K562 (cell line): ENCODE results near the gene ZNF772. TPM values are rescaled to one million over a fixed set of nuclear protein-coding genes. Genes with fewer than 3 reads are reported as not detected.

Experiments used
- GTF2F1 ChIP-seq: IDR thresholded peaks from 2 replicates; pipeline ENCODE4 v1.6.1; 2011; ENCODE audit warnings: low read depth, low read length, improper control_type of control experiment
- HIVEP1 ChIP-seq: fragments of 250-450 bp; sonication (Bioruptor Pico); IDR thresholded peaks from 2 replicates; pipeline ENCODE4 v1.4.0; 2020; ENCODE audit warnings: mild to moderate bottlenecking
- ILK ChIP-seq: fragments of 450-650 bp; IDR thresholded peaks from 2 replicates; pipeline ENCODE4 v1.6.1; 2016; ENCODE audit warnings: missing genetic modification characterization, low read depth, mild to moderate bottlenecking, missing compliant biosample characterization, moderate library complexity, borderline replicate concordance
- KHSRP ChIP-seq: fragments of 450-650 bp; IDR thresholded peaks from 2 replicates; pipeline ENCODE4 v1.6.1; 2017
- MTA2 ChIP-seq: fragments of 450-650 bp; IDR thresholded peaks from 2 replicates; pipeline ENCODE4 v1.6.1; 2016; ENCODE audit warnings: low read depth
- RBM14 ChIP-seq: fragments of 200-400 bp; formaldehyde crosslinking; IDR thresholded peaks from 2 replicates; pipeline ENCODE4 v1.6.1; 2018; ENCODE audit warnings: low read depth, mild to moderate bottlenecking, low read length, moderate library complexity, borderline replicate concordance; ENCODE audit not compliant: insufficient read depth
- RUNX1 ChIP-seq: sonication (generic); IDR thresholded peaks from 2 replicates; pipeline ENCODE4 v1.6.1; 2016; ENCODE audit warnings: antibody characterized with exemption, low read depth
- TAF1 ChIP-seq: IDR thresholded peaks from 2 replicates; pipeline ENCODE4 v1.6.1; 2011; ENCODE audit warnings: mild to moderate bottlenecking, low read length, moderate library complexity; ENCODE audit not compliant: insufficient read depth, control insufficient read depth, severe bottlenecking; ENCODE audit errors: extremely low read depth
- XRCC3 ChIP-seq: fragments of 450-650 bp; IDR thresholded peaks from 2 replicates; pipeline ENCODE4 v1.6.1; 2017; ENCODE audit warnings: mild to moderate bottlenecking, moderate library complexity
- ZNF143 ChIP-seq: sonication (generic); formaldehyde crosslinking; IDR thresholded peaks from 2 replicates; pipeline ENCODE4 v1.9.0; 2022; ENCODE audit warnings: mild to moderate bottlenecking, missing genetic modification reagents
- ZNF174 ChIP-seq: fragments of 250-450 bp; sonication (Bioruptor Pico); IDR thresholded peaks from 2 replicates; pipeline ENCODE4 v1.4.0; 2020; ENCODE audit warnings: mild to moderate bottlenecking
- ZNF3 ChIP-seq: fragments of 250-450 bp; sonication (Bioruptor Pico); IDR thresholded peaks from 2 replicates; pipeline ENCODE4 v1.5.0; 2021; ENCODE audit warnings: mild to moderate bottlenecking, moderate library complexity
- ZNF668 ChIP-seq: fragments of 250-450 bp; sonication (Bioruptor Pico); IDR thresholded peaks from 2 replicates; pipeline ENCODE4 v1.8.0; 2022; ENCODE audit warnings: mild to moderate bottlenecking, inconsistent platforms
- ZNF699 ChIP-seq: fragments of 250-450 bp; sonication (Bioruptor Pico); IDR thresholded peaks from 2 replicates; pipeline ENCODE4 v1.8.0; 2021; ENCODE audit warnings: mild to moderate bottlenecking, moderate library complexity; ENCODE audit not compliant: insufficient replicate concordance
- ZNF785 ChIP-seq: fragments of 250-450 bp; sonication (Bioruptor Pico); IDR thresholded peaks from 2 replicates; pipeline ENCODE4 v1.4.0; 2020; ENCODE audit warnings: mild to moderate bottlenecking
- ZNF79 ChIP-seq: fragments of 250-450 bp; sonication (Bioruptor Pico); IDR thresholded peaks from 2 replicates; pipeline ENCODE4 v1.4.0; 2020; ENCODE audit warnings: low read depth, mild to moderate bottlenecking, moderate library complexity
- polyA plus RNA-seq, 8 experiments: library from polyadenylated mRNA; depleted of rRNA in 4 of 8; stranded (reverse) in 5 of 8; unstranded in 3 of 8; fragments of >200 nt; fragmentation: Nextera tagmentation in 2 of 8; fragmentation: Illumina TruSeq in 1 of 8; extraction: Ambion mirVana in 2 of 8; extraction: Trizol in 1 of 8; gene quantifications; 2 replicates each; pipeline versions ENCODE4 v1.2.1 to v1.2.3, GENCODE V29; 2011 to 2014; ENCODE audit warnings: inconsistent platforms in 1 of 8, missing spikeins in 1 of 8
- total RNA-seq, 7 experiments: library from RNA; depleted of rRNA in 6 of 7; stranded (reverse); fragments of >200 nt in 6 of 7; fragmentation: Illumina TruSeq in 2 of 7; extraction: Trizol in 2 of 7; gene quantifications; 2 replicates each; pipeline versions ENCODE4 v1.2.1 to v1.2.3, GENCODE V29; 2011 to 2021; ENCODE audit warnings: low replicate concordance in 1 of 7
- TF ChIP-seq, protein P1 (sequence below): fragments of 250-450 bp; sonication (Bioruptor Pico); IDR thresholded peaks from 2 replicates; pipeline ENCODE4 v1.5.0; 2020; ENCODE audit warnings: mild to moderate bottlenecking
- TF ChIP-seq, protein P2 (sequence below): IDR thresholded peaks from 3 replicates; pipeline ENCODE4 v1.6.1; 2011; ENCODE audit warnings: borderline replicate concordance, mild to moderate bottlenecking, moderate library complexity; ENCODE audit not compliant: insufficient read length; ENCODE audit errors: extremely low read depth
- TF ChIP-seq, protein P3 (sequence below): fragments of 250-450 bp; sonication (Bioruptor Pico); IDR thresholded peaks from 2 replicates; pipeline ENCODE4 v1.8.0; 2021; ENCODE audit warnings: mild to moderate bottlenecking, moderate library complexity
- TF ChIP-seq, protein P4 (sequence below): fragments of 250-450 bp; sonication (Bioruptor Pico); IDR thresholded peaks from 2 replicates; pipeline ENCODE4 v1.4.0; 2020; ENCODE audit warnings: mild to moderate bottlenecking

Gene ZNF772
- total and polyA plus RNA-seq, 9 of the 15 experiments (the other 6 are each of a cell fraction or from before 2014, with no cell fraction given) = 0.13 to 1.9 (median 1.1) TPM

DNA sequence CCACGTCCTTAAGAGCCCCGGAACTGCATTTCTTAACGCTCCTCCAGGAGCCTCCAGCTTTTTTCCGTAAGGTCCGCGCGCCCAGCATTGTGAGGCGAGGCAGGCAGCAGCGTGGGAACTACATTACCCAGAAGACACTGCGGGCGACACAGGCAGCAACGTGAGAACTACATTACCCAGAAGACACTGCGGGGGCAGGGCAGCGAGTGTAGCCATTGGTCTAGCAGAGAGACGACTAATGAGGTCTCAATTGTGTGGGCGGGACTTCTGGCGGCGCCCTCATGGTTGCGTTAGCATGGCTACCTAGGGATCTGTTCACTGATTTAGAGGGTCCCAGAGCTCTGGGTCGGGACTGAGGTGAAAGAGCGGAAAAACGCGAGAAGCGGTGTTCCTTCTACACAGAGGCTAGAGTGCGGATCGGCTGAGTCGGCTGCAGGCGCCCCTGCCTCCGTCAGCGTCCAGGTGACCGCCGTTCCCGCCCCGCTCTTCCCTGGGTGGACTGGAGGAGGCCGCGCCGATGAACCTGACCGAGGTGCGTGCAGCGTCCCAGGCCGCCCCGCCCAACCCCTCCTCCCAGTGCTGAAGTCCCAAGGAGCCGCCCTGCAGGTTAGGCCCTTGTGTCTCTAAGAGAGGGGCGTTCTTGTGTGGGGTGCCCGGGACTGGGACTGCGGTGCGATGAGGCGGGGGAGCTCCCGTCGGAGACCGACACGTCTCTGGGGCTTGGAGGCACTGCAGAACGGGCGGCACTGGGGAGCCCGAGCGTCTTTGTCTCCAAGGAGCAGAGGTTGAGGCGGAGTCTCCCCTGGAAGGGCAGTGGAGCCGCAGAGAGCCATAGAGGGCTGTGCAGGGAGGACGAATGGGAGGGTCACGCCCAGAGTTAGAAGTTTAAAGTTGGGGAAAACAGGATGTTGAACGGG is 42.0 kb downstream of the ZNF772 start, which contains the start of gene ZNF749 (continued):
- peak; percentile 52 for TF ChIP-seq GTF2F1
- TF ChIP-seq ZNF785 = no peak
- no peak for TF ChIP-seq XRCC3
- TF ChIP-seq, protein P1, sequence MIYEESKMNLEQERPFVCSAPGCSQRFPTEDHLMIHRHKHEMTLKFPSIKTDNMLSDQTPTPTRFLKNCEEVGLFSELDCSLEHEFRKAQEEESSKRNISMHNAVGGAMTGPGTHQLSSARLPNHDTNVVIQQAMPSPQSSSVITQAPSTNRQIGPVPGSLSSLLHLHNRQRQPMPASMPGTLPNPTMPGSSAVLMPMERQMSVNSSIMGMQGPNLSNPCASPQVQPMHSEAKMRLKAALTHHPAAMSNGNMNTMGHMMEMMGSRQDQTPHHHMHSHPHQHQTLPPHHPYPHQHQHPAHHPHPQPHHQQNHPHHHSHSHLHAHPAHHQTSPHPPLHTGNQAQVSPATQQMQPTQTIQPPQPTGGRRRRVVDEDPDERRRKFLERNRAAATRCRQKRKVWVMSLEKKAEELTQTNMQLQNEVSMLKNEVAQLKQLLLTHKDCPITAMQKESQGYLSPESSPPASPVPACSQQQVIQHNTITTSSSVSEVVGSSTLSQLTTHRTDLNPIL = no peak
- no peak for TF ChIP-seq MTA2
- TF ChIP-seq, protein P2, sequence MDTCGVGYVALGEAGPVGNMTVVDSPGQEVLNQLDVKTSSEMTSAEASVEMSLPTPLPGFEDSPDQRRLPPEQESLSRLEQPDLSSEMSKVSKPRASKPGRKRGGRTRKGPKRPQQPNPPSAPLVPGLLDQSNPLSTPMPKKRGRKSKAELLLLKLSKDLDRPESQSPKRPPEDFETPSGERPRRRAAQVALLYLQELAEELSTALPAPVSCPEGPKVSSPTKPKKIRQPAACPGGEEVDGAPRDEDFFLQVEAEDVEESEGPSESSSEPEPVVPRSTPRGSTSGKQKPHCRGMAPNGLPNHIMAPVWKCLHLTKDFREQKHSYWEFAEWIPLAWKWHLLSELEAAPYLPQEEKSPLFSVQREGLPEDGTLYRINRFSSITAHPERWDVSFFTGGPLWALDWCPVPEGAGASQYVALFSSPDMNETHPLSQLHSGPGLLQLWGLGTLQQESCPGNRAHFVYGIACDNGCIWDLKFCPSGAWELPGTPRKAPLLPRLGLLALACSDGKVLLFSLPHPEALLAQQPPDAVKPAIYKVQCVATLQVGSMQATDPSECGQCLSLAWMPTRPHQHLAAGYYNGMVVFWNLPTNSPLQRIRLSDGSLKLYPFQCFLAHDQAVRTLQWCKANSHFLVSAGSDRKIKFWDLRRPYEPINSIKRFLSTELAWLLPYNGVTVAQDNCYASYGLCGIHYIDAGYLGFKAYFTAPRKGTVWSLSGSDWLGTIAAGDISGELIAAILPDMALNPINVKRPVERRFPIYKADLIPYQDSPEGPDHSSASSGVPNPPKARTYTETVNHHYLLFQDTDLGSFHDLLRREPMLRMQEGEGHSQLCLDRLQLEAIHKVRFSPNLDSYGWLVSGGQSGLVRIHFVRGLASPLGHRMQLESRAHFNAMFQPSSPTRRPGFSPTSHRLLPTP = no peak
- TF ChIP-seq TAF1 = peak; percentile 63
- no peak for TF ChIP-seq ILK (tag)
- TF ChIP-seq ZNF3 = no peak
- no peak for TF ChIP-seq KHSRP
- peak; percentile 96 for TF ChIP-seq ZNF143 (CRISPR knock-in tag)
- TF ChIP-seq, protein P3, sequence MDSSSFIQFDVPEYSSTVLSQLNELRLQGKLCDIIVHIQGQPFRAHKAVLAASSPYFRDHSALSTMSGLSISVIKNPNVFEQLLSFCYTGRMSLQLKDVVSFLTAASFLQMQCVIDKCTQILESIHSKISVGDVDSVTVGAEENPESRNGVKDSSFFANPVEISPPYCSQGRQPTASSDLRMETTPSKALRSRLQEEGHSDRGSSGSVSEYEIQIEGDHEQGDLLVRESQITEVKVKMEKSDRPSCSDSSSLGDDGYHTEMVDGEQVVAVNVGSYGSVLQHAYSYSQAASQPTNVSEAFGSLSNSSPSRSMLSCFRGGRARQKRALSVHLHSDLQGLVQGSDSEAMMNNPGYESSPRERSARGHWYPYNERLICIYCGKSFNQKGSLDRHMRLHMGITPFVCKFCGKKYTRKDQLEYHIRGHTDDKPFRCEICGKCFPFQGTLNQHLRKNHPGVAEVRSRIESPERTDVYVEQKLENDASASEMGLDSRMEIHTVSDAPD (CRISPR knock-in tag) = no peak
- no peak for TF ChIP-seq RUNX1
- no peak for TF ChIP-seq ZNF699 (CRISPR knock-in tag)
- no peak for TF ChIP-seq HIVEP1 (CRISPR knock-in tag)
- TF ChIP-seq, protein P4, sequence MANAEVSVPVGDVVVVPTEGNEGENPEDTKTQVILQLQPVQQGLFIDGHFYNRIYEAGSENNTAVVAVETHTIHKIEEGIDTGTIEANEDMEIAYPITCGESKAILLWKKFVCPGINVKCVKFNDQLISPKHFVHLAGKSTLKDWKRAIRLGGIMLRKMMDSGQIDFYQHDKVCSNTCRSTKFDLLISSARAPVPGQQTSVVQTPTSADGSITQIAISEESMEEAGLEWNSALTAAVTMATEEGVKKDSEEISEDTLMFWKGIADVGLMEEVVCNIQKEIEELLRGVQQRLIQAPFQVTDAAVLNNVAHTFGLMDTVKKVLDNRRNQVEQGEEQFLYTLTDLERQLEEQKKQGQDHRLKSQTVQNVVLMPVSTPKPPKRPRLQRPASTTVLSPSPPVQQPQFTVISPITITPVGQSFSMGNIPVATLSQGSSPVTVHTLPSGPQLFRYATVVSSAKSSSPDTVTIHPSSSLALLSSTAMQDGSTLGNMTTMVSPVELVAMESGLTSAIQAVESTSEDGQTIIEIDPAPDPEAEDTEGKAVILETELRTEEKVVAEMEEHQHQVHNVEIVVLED (CRISPR knock-in tag) = peak; percentile 73; the same call in 1 of the 2 replicates
- no peak for TF ChIP-seq ZNF79 (CRISPR knock-in tag)
- no peak for TF ChIP-seq RBM14
- TF ChIP-seq ZNF174 (CRISPR knock-in tag) = no peak
- TF ChIP-seq ZNF668 (CRISPR knock-in tag) = no peak
